Endodermal cell (in vitro differentiated cells): ENCODE results near the gene BRME1. TPM values are rescaled to one million over a fixed set of nuclear protein-coding genes. Genes with fewer than 3 reads are reported as not detected.

Source experiments
- DNase-seq: peaks from one replicate; pipeline ENCODE4 v3.0.0-alpha.2; 2017
- H3K27ac ChIP-seq: 2 replicates; pipeline ENCODE4 v1.5.1; 2013; ENCODE audit warnings: mild to moderate bottlenecking, low read depth, low read length, moderate library complexity
- H3K27me3 ChIP-seq: 2 replicates; pipeline ENCODE4 v1.6.1; 2013; ENCODE audit warnings: mild to moderate bottlenecking, low read length, moderate library complexity; ENCODE audit not compliant: insufficient read depth, control insufficient read depth, poor library complexity, severe bottlenecking
- H3K36me3 ChIP-seq: 2 replicates; pipeline ENCODE4 v1.7.0; 2013; ENCODE audit warnings: mild to moderate bottlenecking, low read length, moderate library complexity; ENCODE audit not compliant: control insufficient read depth, insufficient read depth
- H3K4me1 ChIP-seq: one replicate; pipeline ENCODE4 v1.7.0; 2013; ENCODE audit warnings: low read length; ENCODE audit not compliant: control insufficient read depth, insufficient read depth
- H3K4me3 ChIP-seq: 2 replicates; pipeline ENCODE4 v1.5.1; 2013; ENCODE audit warnings: mild to moderate bottlenecking, low read length, moderate library complexity
- H3K9ac ChIP-seq: 2 replicates; pipeline ENCODE4 v1.6.1; 2013; ENCODE audit warnings: mild to moderate bottlenecking, low read length, moderate library complexity; ENCODE audit not compliant: poor library complexity, severe bottlenecking; ENCODE audit errors: extremely low read depth
- H3K9me3 ChIP-seq: 2 replicates; pipeline ENCODE4 v1.6.1; 2013; ENCODE audit warnings: mild to moderate bottlenecking, low read length, moderate library complexity; ENCODE audit not compliant: control insufficient read depth
- H3K27ac Mint-ChIP-seq: 2 replicates; pipeline ENCODE4 v1.8.0; 2020; ENCODE audit warnings: mixed read lengths
- H3K27me3 Mint-ChIP-seq: 2 replicates; pipeline ENCODE4 v1.8.0; 2021; ENCODE audit warnings: mild to moderate bottlenecking, mixed read lengths; ENCODE audit not compliant: insufficient read depth
- H3K36me3 Mint-ChIP-seq: 2 replicates; pipeline ENCODE4 v1.8.0; 2020; ENCODE audit warnings: low read depth, mixed read lengths
- H3K4me1 Mint-ChIP-seq: 2 replicates; pipeline ENCODE4 v1.8.0; 2020; ENCODE audit warnings: mixed read lengths
- H3K4me3 Mint-ChIP-seq: 2 replicates; pipeline ENCODE4 v1.8.0; 2020; ENCODE audit warnings: mild to moderate bottlenecking, moderate library complexity, mixed read lengths
- H3K9me3 Mint-ChIP-seq: 2 replicates; pipeline ENCODE4 v1.8.0; 2020; ENCODE audit warnings: mild to moderate bottlenecking, mixed read lengths
- WGBS, 2 experiments: methylation state at CpG; one replicate each; pipeline versions ENCODE4 v1.1.5 to v1.1.7; 2013; ENCODE audit warnings: missing lambda C conversion rate in 2 of 2, mixed read lengths in 1 of 2; ENCODE audit not compliant: insufficient coverage in 1 of 2, insufficient read length in 1 of 2; 5-methylcytosine and 5-hydroxymethylcytosine counted together
- total RNA-seq, 2 donors: library from RNA; stranded (reverse); fragmentation: NEBNext Ultra II Directional in 1 of 2; extraction: Animal tissue kit (Norgen Biotek cat#: 25700) in 1 of 2; gene quantifications; 2 replicates in 1 of 2; 3 replicates in 1 of 2; pipeline ENCODE4 v1.2.1, GENCODE V29; 2021
- TF ChIP-seq, protein P1 (sequence below): fragments of 200-600 bp; sonication (generic); conservative IDR thresholded peaks from 2 replicates; pipeline ENCODE4 v1.5.0; 2021; ENCODE audit warnings: antibody characterized with exemption, mild to moderate bottlenecking

Gene BRME1
- total RNA-seq, 2 donors from 2014 or later: 4.4 to 7.4 TPM

DNA sequence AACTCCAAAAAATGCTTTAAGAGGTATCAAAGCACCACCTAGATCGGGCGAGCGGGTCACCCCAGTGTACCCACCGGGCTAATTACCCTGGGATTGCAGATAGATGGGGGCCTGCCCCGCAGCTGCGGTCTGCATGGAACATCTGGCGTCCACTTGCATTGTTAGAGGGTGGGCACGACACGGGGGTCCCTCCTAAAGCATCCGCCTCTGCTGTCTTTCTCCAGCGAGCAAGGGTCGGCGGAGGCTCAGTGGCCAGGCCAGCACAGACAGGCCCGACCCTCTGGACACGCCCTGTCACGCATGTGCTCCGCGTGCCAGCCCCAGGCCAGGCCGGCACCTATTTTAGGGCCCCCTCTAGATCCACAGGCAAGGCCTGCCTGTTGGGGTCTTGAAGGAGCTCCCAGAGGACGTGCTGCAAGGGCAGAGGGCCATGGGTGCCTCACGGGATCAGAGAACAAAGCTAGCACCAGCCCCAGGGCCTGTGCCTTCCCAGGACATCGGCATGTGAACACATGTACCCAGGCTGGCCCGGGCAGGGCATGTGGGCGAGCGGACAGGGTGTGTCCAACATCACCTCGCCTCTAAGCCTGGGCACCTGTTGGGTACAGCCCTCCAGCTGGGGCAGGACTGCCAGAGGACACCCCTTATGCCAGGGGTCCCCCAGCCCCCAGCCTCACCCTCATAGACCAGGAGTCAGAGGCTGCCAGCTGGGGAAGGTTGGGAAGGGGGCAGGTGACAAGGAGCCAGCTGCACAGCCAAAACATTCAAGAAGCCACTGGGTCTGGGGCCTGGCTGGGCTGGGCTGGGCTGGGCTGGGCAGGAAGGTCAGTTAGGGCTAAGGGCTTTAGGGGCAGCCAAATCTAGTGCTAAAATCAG is 64.6 kb downstream of the BRME1 start:
- Histone ChIP-seq H3K27ac (no peak overlapping the region), H3K27me3 (no peaks in the 10 kb centered on the region), H3K4me1 (peaks cover 12% of the 10 kb centered on the region), H3K4me3 (peak overlapping the region; percentile 82), H3K36me3 (no peaks in the 10 kb centered on the region), H3K9me3 (no peaks in the 10 kb centered on the region), H3K9ac (peak overlapping the region; percentile 80)
- no peak overlapping the region for H3K27ac Mint-ChIP-seq
- peak; percentile 63 for DNase-seq
- TF ChIP-seq, protein P1, sequence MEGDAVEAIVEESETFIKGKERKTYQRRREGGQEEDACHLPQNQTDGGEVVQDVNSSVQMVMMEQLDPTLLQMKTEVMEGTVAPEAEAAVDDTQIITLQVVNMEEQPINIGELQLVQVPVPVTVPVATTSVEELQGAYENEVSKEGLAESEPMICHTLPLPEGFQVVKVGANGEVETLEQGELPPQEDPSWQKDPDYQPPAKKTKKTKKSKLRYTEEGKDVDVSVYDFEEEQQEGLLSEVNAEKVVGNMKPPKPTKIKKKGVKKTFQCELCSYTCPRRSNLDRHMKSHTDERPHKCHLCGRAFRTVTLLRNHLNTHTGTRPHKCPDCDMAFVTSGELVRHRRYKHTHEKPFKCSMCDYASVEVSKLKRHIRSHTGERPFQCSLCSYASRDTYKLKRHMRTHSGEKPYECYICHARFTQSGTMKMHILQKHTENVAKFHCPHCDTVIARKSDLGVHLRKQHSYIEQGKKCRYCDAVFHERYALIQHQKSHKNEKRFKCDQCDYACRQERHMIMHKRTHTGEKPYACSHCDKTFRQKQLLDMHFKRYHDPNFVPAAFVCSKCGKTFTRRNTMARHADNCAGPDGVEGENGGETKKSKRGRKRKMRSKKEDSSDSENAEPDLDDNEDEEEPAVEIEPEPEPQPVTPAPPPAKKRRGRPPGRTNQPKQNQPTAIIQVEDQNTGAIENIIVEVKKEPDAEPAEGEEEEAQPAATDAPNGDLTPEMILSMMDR: no peak
- H3K27me3 Mint-ChIP-seq: no peaks in the 10 kb centered on the region
- H3K36me3 Mint-ChIP-seq: no peaks in the 10 kb centered on the region
- H3K9me3 Mint-ChIP-seq: no peaks in the 10 kb centered on the region
- peaks cover 10% of the 10 kb centered on the region for H3K4me1 Mint-ChIP-seq
- peak overlapping the region; percentile 76 for H3K4me3 Mint-ChIP-seq
- 92 to 98% methylated on average over 15 to 26 of the region's 26 CpGs for WGBS, 2 experiments

- H3K36me3 Mint-ChIP-seq: peaks cover 2% of the 10 kb centered on the region
- peaks cover 12% of the 10 kb centered on the region for H3K4me1 ChIP-seq
- H3K4me3 Mint-ChIP-seq: peak overlapping the region; percentile 76
- no peak overlapping the region for H3K4me3 ChIP-seq
- H3K9me3 ChIP-seq: no peaks in the 10 kb centered on the region
- H3K27ac ChIP-seq: no peak overlapping the region
- H3K9ac ChIP-seq: no peak overlapping the region
- WGBS, 2 experiments: 94% methylated on average over 9 to 21 of the region's 23 CpGs
- H3K27ac Mint-ChIP-seq: peak overlapping the region; percentile 26
- peak; percentile 51 for DNase-seq
- H3K9me3 Mint-ChIP-seq: no peaks in the 10 kb centered on the region
- H3K27me3 Mint-ChIP-seq: no peaks in the 10 kb centered on the region
- peaks cover 6% of the 10 kb centered on the region for H3K4me1 Mint-ChIP-seq
- H3K27me3 ChIP-seq: no peaks in the 10 kb centered on the region
- no peaks in the 10 kb centered on the region for H3K36me3 ChIP-seq
- TF ChIP-seq, protein P1: no peak
These were observed 65.4 kb downstream of the BRME1 start for GRCh38 chr19:13840305-13841085.

DNA sequence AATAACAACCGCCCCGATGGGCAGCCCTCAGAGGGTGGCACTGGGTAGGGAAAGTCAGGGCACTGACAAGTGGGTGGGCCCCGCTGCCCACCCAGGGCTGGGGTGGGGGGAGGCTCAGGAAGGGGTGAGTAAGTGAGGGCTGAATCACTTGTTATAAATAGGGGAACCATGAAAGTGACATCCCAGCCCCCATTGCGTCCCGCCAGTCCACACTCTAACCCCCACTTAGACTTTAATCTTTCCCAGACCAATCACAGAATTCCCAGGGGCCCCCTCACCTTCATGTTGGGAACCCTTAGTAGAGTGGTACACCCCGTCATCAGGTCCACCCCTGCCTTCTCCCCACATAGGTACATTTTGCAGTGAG is 66.0 kb downstream of the BRME1 start:
- no peaks in the 10 kb centered on the region for H3K36me3 ChIP-seq
- no peak overlapping the region for H3K27ac ChIP-seq
- no peaks in the 10 kb centered on the region for H3K9me3 ChIP-seq
- TF ChIP-seq, protein P1: no peak
- no peak for DNase-seq
- Mint-ChIP-seq H3K9me3 (no peaks in the 10 kb centered on the region), H3K36me3 (peaks cover 2% of the 10 kb centered on the region), H3K4me3 (no peak overlapping the region), H3K27me3 (no peaks in the 10 kb centered on the region), H3K4me1 (peaks cover 6% of the 10 kb centered on the region), H3K27ac (peak overlapping the region; percentile 26)
- 95 to 100% methylated on average over 4 to 6 of the region's 6 CpGs for WGBS, 2 experiments
- H3K4me1 ChIP-seq: peaks cover 12% of the 10 kb centered on the region
- H3K9ac ChIP-seq: no peak overlapping the region
- H3K27me3 ChIP-seq: no peaks in the 10 kb centered on the region
- no peak overlapping the region for H3K4me3 ChIP-seq
